ENCODE results near the gene PLA1A. TPM values are rescaled to one million over a fixed set of nuclear protein-coding genes. Genes with fewer than 3 reads are reported as not detected.

PLA1A gene
- total and polyA plus RNA-seq, 8 donors, result 0.95 to 3.6 (median 1.3) TPM

DNA sequence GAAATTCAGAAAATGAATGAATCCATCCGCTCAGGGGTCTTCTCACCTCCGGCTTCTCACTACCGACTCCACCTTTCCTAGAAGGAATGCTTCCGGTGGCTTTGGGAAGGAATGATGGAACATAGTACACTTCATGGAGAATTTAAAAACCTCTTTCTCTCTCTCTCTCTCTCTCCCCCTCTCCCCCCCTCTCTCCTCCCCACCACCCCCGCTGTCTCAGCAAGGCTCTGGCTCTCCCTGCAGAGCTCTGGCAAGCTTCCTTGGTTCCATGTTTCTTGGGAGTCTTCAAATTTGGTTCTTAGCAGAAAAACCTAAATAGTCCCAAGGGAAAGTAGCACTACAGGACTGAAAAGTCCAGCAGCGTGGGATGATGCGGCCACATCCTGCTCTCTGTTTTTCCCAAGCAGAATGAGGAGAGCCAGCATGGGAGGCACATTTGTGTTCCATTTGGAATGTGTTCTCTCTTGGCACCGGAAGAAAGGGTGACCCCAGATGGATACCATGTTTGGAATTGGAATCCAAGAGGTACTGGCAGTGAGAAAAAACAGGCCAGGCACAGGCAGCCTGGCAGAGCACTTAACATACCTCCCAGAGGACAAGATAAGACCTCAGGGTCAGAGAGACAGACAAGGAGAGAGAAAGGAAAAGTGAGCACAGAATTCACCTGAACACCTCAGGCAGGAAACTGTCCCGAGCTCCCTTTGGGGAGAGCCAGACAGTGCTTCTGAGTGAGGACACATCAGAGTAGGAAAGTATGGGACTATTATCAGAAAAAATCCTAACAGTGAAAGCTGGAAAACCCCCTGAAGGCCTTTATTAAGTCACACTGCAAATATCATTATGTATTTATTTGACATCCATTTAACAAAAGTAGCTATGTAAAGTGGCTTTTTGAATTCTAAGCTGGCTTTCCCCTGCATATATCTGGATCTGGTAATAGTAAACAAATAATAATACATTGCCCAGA, 63.1 kb downstream of the PLA1A start, which contains the start of gene POPDC2:
Gene POPDC2 (minus strand): TSS at position 116 of the 967 bp plus-strand sequence. CDS start 166 bp downstream, outside the sequence.
- FAIRE-seq (no peak), ATAC-seq (peak in 2 of 4 donors; percentile 17 to 39), DNase-seq (no peak)
- H3K27ac ChIP-seq, result peak within 1 kb of the TSS in 1 of 4 donors; percentile 41
- peaks cover 4 to 7% (median 7%) of the 10 kb centered on the region in 3 donors for H3K4me1 ChIP-seq
- no peaks in the 10 kb centered on the region for H3K9me3 ChIP-seq
- H3K36me3 ChIP-seq, result no peaks in the 10 kb centered on the region
- H3K4me3 ChIP-seq, result no peak within 1 kb of the TSS
- H3K27me3 ChIP-seq, result no peaks in the 10 kb centered on the region
- TF ChIP-seq, protein P1, sequence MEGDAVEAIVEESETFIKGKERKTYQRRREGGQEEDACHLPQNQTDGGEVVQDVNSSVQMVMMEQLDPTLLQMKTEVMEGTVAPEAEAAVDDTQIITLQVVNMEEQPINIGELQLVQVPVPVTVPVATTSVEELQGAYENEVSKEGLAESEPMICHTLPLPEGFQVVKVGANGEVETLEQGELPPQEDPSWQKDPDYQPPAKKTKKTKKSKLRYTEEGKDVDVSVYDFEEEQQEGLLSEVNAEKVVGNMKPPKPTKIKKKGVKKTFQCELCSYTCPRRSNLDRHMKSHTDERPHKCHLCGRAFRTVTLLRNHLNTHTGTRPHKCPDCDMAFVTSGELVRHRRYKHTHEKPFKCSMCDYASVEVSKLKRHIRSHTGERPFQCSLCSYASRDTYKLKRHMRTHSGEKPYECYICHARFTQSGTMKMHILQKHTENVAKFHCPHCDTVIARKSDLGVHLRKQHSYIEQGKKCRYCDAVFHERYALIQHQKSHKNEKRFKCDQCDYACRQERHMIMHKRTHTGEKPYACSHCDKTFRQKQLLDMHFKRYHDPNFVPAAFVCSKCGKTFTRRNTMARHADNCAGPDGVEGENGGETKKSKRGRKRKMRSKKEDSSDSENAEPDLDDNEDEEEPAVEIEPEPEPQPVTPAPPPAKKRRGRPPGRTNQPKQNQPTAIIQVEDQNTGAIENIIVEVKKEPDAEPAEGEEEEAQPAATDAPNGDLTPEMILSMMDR (IDR thresholded peaks at IDR 0.05), result no peak
- intact Hi-C loops (cut with DNase I), result no loop called here
- 77 to 81% methylated on average over 9 of the region's 9 CpGs for WGBS, 2 donors

DNA sequence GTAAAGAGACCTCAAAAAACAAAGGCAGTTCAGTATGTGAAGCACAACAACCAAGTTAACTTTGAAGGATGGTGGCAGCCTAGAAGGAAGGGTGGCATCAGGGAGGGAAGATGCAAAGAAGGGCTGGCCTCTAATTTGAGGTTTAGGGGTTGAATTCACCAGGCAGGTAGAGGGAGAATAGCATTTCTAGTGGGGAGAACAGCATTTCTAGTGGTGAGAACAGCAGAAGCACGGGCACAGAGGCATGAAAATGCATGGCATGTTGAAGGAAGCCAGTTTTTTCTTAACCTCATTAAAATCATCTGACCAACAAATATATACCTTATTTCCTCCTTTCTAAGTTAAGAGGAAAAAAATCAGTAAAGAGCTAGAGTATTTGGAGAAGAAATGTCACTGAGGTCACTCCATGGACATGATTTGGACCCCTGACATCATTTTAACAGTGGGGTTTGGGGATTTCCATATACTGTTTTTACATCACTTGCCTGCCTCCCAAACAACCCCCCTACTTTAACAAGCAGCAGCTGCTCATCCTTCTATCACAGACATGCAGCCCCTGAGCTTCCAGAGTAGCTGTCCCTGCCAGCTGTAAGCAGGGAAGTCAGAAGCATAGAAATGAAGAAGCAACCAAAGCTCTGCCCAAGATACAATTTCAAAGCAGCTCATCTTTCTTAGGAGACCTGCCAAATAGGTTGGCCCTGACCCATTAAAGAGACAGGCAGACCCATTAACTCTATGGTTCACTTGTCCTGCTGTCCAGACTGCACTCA, 65.1 kb downstream of the PLA1A start:
- FAIRE-seq (no peak), ATAC-seq (no peak), DNase-seq (no peak)
- no peaks in the 10 kb centered on the region for H3K36me3 ChIP-seq
- peaks cover 4 to 7% (median 7%) of the 10 kb centered on the region in 3 donors for H3K4me1 ChIP-seq
- H3K27ac ChIP-seq, result no peak overlapping the region
- TF ChIP-seq, protein P1 (IDR thresholded peaks at IDR 0.05), result no peak
- 78 to 93% methylated on average over 1 of the region's 1 CpG for WGBS, 2 donors
- intact Hi-C loops (cut with DNase I), result no loop called here
- no peaks in the 10 kb centered on the region for H3K9me3 ChIP-seq
- H3K27me3 ChIP-seq, result no peaks in the 10 kb centered on the region
- H3K4me3 ChIP-seq, result no peak overlapping the region

DNA sequence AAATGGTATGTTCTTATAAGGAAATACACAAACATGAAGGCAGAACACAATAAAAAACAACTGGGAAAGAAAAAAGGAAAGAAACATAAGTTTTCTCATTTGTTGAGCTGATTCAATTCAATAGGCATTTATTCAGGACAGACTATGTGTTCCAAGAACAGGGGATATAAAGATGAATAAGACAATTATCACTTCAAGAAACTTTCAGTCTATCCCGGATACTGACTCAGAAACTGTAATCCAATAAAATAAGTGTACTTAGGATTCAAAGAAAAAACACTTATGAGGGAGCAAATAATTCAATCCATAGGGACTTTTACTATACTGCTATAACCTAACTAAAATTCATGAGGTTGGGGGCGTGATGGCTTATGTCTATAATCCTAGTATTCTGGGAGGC, 66.2 kb downstream of the PLA1A start:
- FAIRE-seq, result no peak

DNA sequence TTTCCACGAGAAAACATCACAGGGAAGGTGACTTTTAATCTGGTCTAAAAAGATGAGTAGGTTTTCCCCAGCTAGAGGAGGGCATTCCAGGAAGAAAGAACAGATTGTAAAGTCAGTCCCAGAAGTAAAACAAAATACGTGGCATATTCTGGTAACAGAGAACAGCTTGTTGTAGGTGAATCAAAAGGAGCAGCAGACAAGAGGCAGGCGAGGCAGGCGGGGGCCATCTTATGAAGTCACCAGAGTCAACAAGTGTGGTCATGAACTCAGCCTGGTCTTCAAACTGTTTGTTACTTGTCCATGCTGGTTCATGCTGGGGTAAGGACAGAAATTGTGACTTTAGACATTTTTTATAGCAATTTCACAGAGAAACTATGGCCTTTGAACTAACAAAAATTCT, 66.7 kb downstream of the PLA1A start:
- Histone ChIP-seq H3K27me3 (no peaks in the 10 kb centered on the region), H3K4me3 (no peak overlapping the region), H3K36me3 (peaks cover 0 to 8% (median 0%) of the 10 kb centered on the region in 3 donors), H3K27ac (no peak overlapping the region), H3K9me3 (no peaks in the 10 kb centered on the region), H3K4me1 (peaks cover 4 to 7% (median 7%) of the 10 kb centered on the region in 3 donors)
- no peak for ATAC-seq
- no peak for FAIRE-seq
- whole genome bisulfite sequencing, 2 donors, result 81 to 82% methylated on average over 4 of the region's 4 CpGs
- TF ChIP-seq, protein P1 (IDR thresholded peaks at IDR 0.05), result no peak
- intact Hi-C loops (cut with DNase I), result no loop called here
- DNase-seq, result no peak

More for the DNA sequence above, 66.2 kb downstream of the PLA1A start:
- ATAC-seq (no peak), DNase-seq (no peak)
- Histone ChIP-seq H3K27ac (no peak overlapping the region), H3K4me3 (no peak overlapping the region), H3K9me3 (no peaks in the 10 kb centered on the region), H3K4me1 (peaks cover 4 to 7% (median 7%) of the 10 kb centered on the region in 3 donors), H3K27me3 (no peaks in the 10 kb centered on the region), H3K36me3 (peaks cover 0 to 8% (median 0%) of the 10 kb centered on the region in 3 donors)
- intact Hi-C loops (cut with DNase I), result no loop called here
- WGBS, 2 donors, result 86 to 87% methylated on average over 2 of the region's 2 CpGs
- TF ChIP-seq, protein P1 (IDR thresholded peaks at IDR 0.05), result no peak
